ENCODE measurements around the gene PIGN.
"Not testable (repeated sequence)": the region's sequence is repeated elsewhere in the genome, so short reads cannot be mapped to it uniquely, and the experiment has no call there.

The PIGN gene

DNA sequence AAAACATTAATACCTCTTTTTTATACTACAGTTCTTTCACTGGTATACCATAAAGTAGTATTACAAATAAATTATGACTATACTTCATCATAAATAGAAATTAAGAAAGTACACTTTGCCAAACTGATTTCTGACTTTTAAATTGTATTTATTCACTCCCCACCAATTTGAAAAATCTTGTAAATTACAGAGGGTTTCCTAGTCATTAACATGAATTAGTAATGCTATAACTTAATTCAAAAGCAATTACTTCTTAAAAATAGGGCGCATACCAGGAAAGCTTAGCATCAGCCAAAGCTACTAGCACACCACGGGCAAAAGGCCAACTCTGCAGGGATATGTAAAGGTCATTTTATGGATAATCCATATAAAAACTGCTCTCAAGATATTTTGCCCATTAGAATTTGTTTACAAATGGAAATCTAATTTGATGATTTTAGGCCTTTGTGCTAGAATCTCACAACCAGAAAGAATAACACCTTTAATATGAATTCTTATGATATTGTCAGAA is 142.3 kb downstream of the PIGN start:
- DNase-seq (ENCODE audit: extremely low read depth, low read depth): no peak
- TF ChIP-seq, protein P1, sequence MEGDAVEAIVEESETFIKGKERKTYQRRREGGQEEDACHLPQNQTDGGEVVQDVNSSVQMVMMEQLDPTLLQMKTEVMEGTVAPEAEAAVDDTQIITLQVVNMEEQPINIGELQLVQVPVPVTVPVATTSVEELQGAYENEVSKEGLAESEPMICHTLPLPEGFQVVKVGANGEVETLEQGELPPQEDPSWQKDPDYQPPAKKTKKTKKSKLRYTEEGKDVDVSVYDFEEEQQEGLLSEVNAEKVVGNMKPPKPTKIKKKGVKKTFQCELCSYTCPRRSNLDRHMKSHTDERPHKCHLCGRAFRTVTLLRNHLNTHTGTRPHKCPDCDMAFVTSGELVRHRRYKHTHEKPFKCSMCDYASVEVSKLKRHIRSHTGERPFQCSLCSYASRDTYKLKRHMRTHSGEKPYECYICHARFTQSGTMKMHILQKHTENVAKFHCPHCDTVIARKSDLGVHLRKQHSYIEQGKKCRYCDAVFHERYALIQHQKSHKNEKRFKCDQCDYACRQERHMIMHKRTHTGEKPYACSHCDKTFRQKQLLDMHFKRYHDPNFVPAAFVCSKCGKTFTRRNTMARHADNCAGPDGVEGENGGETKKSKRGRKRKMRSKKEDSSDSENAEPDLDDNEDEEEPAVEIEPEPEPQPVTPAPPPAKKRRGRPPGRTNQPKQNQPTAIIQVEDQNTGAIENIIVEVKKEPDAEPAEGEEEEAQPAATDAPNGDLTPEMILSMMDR (IDR thresholded peaks at IDR 0.05; ENCODE audit: low read depth, low read length): no peak

DNA sequence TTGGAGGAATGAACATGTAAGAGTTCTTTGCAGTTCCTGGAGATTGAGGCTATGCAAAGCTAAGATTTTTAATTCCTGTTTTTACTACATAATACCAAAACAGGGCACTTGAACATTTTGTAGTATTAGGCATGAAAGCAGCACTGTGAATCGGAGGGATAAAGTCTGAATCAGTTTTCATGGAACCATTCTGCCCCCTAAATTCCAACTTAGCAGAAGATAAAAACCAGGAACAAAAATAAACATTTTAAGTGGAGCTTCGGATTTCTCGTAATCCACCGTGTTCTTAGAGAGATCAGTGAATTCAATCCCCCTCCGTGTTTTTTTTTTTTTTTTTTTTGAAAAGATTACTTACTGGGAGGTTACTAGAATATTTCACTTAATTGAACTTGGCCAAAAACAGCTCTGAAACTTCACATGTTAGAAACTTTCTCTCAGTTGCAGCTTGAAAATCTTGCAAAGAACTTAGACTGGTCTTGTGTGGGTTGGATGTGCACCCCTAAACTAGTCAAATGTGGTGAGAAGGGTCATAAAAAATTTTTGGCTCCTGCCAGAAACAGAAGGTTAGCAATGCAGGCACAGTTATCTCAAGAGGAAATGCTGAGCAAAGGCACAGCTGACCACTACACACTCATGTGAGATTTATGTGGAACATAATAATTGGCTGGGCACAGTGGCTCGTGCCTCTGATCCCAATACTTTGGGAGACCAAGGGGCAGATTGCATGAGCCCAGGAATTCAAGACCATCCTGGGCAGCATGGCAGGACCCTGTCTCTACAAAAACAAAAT is 148.7 kb downstream of the PIGN start:
- no peak for DNase-seq (ENCODE audit: extremely low read depth, low read depth)
- TF ChIP-seq, protein P1 (IDR thresholded peaks at IDR 0.05; ENCODE audit: low read depth, low read length): peak; percentile 3; the same call in 1 of the 2 replicates

DNA sequence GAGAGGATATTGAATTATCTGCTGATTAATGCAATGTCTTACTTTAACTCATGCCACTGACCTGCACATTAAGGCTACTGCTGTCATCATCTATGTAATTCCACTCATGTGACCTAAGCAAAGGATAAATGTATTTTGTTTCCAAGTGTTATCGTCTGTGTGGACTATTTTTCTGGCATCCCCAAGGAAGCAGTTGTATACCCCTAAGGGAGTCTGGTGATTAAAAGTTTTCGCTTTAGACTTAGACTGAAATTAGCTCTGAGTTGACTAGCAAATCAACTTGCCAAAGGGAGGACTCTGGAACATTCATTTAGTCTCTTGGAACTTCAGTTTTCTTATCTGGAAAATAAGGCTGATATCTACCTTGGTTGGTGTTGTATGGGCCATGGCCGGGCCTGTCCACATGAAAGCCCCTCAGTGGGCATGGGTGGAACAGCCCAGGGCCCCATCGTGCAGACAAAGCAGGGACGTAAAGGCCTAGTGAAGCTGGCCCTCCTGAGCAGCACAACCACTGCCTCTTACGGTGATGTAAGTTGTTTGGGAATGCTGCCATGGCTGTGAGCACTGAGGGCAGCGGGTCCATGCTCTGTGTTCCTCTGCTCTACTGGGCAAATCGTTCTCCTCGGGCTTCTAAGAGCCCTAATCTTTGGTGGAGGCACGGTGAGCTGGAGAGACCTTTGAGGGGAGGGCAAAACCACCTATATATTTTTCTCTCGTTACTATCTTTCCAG is 149.7 kb downstream of the PIGN start:
- no peak for DNase-seq (ENCODE audit: extremely low read depth, low read depth)
- TF ChIP-seq, protein P1 (IDR thresholded peaks at IDR 0.05; ENCODE audit: low read depth, low read length): no peak

DNA sequence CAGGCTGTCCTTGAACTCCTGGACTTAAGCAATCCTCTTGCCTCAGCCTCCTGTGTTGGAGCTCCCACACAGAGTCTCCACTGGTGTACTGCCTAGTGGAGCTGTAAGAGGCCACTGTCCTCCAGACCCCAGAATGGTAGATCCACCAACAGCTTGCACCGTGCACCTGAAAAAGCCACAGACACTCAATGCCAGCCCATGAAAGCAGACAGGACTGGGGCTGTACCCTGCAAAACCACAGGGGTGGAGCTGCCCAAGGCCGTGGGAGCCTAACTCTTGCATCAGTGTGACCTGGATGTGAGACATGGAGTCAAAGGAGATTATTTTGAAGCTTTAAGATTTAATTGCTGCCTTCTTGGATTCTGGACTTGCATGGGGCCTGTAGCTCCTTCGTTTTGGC is 152.6 kb downstream of the PIGN start:
- DNase-seq (ENCODE audit: extremely low read depth, low read depth): not testable (repeated sequence)

DNA sequence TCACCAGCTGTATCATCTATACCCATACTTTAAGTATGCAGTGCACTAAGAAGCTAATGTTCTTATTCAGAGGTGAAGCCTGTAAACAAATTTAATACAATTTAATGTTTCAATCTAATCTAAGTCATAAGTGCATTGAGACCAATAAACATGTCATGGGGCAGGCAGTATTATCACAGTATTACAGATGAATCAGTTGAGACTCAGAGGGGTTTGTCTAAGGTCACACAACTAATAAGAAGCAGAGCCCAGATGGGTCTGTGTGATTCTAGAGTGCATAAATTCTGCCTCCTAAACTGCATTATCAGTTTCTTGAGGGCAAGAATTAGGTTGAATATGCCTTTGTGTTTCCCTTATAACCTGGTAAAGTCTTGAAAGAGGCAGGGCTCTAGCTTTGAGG is 153.1 kb downstream of the PIGN start:
- TF ChIP-seq, protein P1 (IDR thresholded peaks at IDR 0.05; ENCODE audit: low read depth, low read length): no peak
- DNase-seq (ENCODE audit: extremely low read depth, low read depth): no peak

DNA sequence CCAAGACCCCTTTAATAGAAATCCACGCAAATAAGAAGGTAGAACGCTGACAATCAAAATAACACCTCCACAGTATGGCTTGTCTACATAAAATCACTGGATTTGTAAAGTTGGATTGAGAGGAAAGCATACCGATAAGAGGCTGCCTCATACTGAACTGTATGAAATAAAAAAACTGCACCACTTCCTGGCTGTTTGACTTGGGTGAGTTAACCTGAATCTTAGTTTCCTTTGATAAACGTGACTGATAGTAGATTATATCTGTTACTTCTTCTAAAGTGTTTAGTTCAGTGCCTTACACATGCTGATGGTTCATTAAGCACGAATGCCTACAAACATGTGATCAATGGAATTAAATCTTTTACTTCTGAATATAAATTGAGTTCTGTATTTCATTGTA is 153.6 kb downstream of the PIGN start:
- DNase-seq (ENCODE audit: extremely low read depth, low read depth): no peak
- TF ChIP-seq, protein P1 (IDR thresholded peaks at IDR 0.05; ENCODE audit: low read depth, low read length): no peak

DNA sequence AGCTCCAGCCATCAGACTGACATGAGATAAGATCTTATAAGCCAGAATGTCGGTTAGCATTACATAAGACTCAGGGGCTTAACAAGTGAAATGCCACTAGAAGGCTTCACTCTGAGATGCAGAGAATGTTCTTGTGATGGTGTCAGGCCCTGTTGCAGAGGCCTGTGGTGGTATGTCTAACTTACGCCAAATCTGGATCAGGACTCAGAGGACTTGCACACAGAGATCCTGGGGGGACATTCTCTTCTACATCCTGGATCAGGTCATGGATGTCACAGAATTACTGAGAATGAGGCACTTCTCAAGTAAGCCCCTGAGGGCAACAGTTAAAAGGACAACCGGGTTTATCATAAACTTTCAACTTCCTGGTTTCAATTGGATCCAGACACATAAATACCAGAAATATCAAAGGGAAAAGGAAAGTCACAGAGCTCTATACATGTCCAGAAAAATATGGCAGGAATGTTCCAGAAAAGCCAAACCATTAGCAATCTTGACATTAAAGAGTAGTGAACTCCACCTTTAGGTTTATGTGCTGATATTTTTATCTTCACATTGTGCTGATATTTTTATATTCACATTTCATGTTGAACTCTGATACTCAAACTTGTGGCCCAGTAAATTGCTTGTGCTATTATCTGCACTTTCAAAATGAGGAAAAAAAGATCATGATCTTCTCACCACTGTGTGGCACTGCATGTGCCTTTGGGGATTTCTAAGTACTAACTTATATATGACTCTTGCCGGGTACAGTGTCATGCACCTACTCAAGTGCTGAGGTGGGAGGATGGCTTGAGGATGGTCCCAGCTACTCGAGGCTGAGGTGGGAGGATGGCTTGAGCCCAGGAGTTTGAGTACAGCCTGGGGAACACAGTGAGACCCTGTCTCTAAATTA is 156.5 kb downstream of the PIGN start:
- TF ChIP-seq, protein P1 (IDR thresholded peaks at IDR 0.05; ENCODE audit: low read depth, low read length): no peak; the same call in 1 of the 2 replicates
- no peak for DNase-seq (ENCODE audit: extremely low read depth, low read depth)

Data from AG09319 (cell line).